Stimulated activated CD4-positive, alpha-beta T cell treated with anti-CD3 and anti-CD28 coated beads, TNF-alpha, amount 100 ng/mL, for 48 hours (primary cell): Measurements from ENCODE around the gene RAMP1.
"Not testable (repeated sequence)": the region's sequence is repeated elsewhere in the genome, so short reads cannot be mapped to it uniquely, and the experiment has no call there.

Experiments used
- DNase-seq, 3 donors: peaks; one replicate each; pipeline ENCODE4 v3.0.0-alpha.2; 2020; ENCODE audit warnings: low read depth in 3 of 3

Gene RAMP1

GRCh38 chr2:237951354-237951753 is 91.9 kb downstream of the RAMP1 start:
- DNase-seq: not testable (repeated sequence)

- DNase-seq: no peak
Observed at GRCh38 chr2:237951878-237952277, 92.5 kb downstream of the RAMP1 start.

GRCh38 chr2:237952851-237953250 is 93.4 kb downstream of the RAMP1 start:
- DNase-seq: no peak

GRCh38 chr2:237955640-237956401 is 96.4 kb downstream of the RAMP1 start:
- no peak for DNase-seq

- no peak for DNase-seq
Observed at GRCh38 chr2:237956402-237956736, 96.9 kb downstream of the RAMP1 start.

GRCh38 chr2:237961637-237962036 is 102.2 kb downstream of the RAMP1 start:
- DNase-seq: no peak
